Adipocyte (in vitro differentiated cells): ENCODE data around the gene YES1.
"Not testable (repeated sequence)": the region's sequence is repeated elsewhere in the genome, so short reads cannot be mapped to it uniquely, and the experiment has no call there.

Experiments
- DNase-seq: peaks from one replicate; pipeline ENCODE4 v3.0.0-alpha.2; 2015; ENCODE audit warnings: low read depth
- H3K27me3 ChIP-seq: replicated peaks from 2 replicates; pipeline ENCODE4 v1.7.0; 2013; ENCODE audit warnings: mild to moderate bottlenecking, low read length, moderate library complexity; ENCODE audit not compliant: control insufficient read depth, insufficient read depth
- H3K36me3 ChIP-seq: 2 replicates; pipeline ENCODE4 v1.7.0; 2013; ENCODE audit warnings: low read length, mild to moderate bottlenecking, moderate library complexity; ENCODE audit not compliant: control insufficient read depth, insufficient read depth, severe bottlenecking
- H3K4me1 ChIP-seq: 2 replicates; pipeline ENCODE4 v1.7.0; 2013; ENCODE audit warnings: mild to moderate bottlenecking, low read length, moderate library complexity; ENCODE audit not compliant: control insufficient read depth, insufficient read depth
- H3K4me3 ChIP-seq: 2 replicates; pipeline ENCODE4 v1.7.0; 2013; ENCODE audit warnings: mild to moderate bottlenecking, low read length, moderate library complexity
- H3K9ac ChIP-seq: 2 replicates; pipeline ENCODE4 v1.7.0; 2013; ENCODE audit warnings: mild to moderate bottlenecking, low read length, moderate library complexity
- H3K9me3 ChIP-seq: 2 replicates; pipeline ENCODE4 v1.7.0; 2013; ENCODE audit warnings: mild to moderate bottlenecking, low read length, moderate library complexity; ENCODE audit not compliant: control insufficient read depth

YES1 gene

GRCh38 chr18:820591-821165 lies 8.6 kb upstream of the YES1 start:
- no peak overlapping the region for H3K4me3 ChIP-seq
- DNase-seq = no peak
- no peaks in the 10 kb centered on the region for H3K27me3 ChIP-seq
- no peaks in the 10 kb centered on the region for H3K36me3 ChIP-seq
- no peaks in the 10 kb centered on the region for H3K4me1 ChIP-seq
- no peaks in the 10 kb centered on the region for H3K9me3 ChIP-seq
- no peak overlapping the region for H3K9ac ChIP-seq

DNA sequence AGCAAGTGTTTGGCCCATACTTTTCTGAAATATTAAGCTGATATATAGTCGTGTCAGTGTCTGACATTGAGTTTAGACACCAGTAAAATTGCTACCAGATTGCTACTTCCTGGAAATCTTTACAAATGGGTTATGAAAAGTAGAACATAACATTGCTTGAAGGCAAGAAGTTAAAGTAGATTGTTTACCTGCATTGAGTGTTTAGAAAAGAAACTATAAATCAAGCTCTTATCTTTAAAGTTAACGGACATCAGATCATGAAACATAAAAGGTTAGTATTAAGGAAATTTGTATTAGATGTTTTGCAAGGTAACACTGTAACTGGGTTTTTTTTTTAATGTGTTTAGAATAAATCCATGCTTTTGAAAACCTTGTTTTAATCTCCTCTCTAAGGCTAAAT lies 4.8 kb upstream of the YES1 start:
- H3K27me3 ChIP-seq = no peaks in the 10 kb centered on the region
- no peak overlapping the region for H3K9ac ChIP-seq
- H3K4me3 ChIP-seq = no peak overlapping the region
- H3K9me3 ChIP-seq = no peaks in the 10 kb centered on the region
- no peaks in the 10 kb centered on the region for H3K36me3 ChIP-seq
- no peak for DNase-seq
- no peaks in the 10 kb centered on the region for H3K4me1 ChIP-seq

DNA sequence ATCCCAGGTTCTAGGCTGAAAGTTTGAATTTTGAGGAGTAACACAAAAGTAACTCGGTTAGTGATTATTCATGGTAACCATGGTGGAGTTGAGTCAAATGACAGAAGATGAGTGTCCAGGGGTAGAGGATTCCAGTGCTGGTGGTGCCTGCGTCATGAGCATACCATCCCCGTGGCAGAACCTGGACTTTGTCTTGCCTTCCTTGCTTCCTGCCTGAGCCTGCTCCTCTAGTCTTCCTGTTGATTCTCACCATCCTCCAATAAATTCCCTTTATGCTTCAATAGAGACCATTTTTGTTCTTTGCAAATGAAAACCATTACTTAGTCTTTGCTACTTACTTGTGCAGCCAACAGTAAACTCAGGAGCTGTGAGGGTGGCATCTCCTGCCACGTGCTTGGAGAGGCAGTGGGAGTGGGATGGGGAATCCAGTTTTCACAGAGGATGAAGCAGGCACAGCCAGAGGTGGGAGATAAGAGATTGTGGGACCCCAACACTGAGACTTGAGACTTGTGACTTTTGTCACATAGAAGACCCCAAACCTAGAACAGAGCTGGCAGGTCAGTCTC lies 4.1 kb upstream of the YES1 start:
- H3K27me3 ChIP-seq = no peaks in the 10 kb centered on the region
- no peak for DNase-seq
- H3K36me3 ChIP-seq = no peaks in the 10 kb centered on the region
- no peak overlapping the region for H3K4me3 ChIP-seq
- H3K4me1 ChIP-seq = no peaks in the 10 kb centered on the region
- H3K9ac ChIP-seq = no peak overlapping the region
- H3K9me3 ChIP-seq = no peaks in the 10 kb centered on the region

DNA sequence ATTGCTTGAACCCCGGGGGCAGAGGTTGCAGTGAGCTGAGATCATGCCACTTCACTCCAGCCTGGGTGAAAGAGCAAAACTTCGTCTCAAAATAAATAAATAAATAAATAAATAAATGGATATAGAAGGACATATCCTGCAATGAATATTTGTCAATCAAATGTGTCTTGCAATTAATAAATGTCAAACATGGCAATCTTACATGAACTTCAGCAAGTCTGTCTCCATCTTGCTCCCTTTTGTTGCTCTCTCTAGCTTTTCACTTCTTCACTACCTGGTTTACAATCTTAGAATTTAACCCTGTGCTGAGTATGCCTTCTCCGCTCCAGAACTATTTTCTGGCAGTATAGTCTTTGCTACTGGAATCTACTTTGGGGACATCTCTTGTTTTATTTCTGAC lies 3.3 kb upstream of the YES1 start:
- H3K4me3 ChIP-seq = no peak overlapping the region
- H3K9me3 ChIP-seq = no peaks in the 10 kb centered on the region
- H3K36me3 ChIP-seq = no peaks in the 10 kb centered on the region
- H3K4me1 ChIP-seq = peaks cover 6% of the 10 kb centered on the region
- no peak for DNase-seq
- no peaks in the 10 kb centered on the region for H3K27me3 ChIP-seq
- no peak overlapping the region for H3K9ac ChIP-seq

- Histone ChIP-seq H3K4me1 (peaks cover 14% of the 10 kb centered on the region), H3K4me3 (no peak overlapping the region), H3K36me3 (no peaks in the 10 kb centered on the region), H3K9ac (no peak overlapping the region), H3K9me3 (no peaks in the 10 kb centered on the region), H3K27me3 (no peaks in the 10 kb centered on the region)
- DNase-seq = no peak
These were observed 2.5 kb upstream of the YES1 start for GRCh38 chr18:814300-815084.

- no peak for DNase-seq
- peaks cover 17% of the 10 kb centered on the region for H3K4me1 ChIP-seq
- peak overlapping the region; percentile 94 for H3K4me3 ChIP-seq
- peak overlapping the region; percentile 91 for H3K9ac ChIP-seq
- no peaks in the 10 kb centered on the region for H3K27me3 ChIP-seq
- no peaks in the 10 kb centered on the region for H3K36me3 ChIP-seq
- no peaks in the 10 kb centered on the region for H3K9me3 ChIP-seq
These were observed 1.4 kb upstream of the YES1 start for GRCh38 chr18:813172-814071.

GRCh38 chr18:812376-813171 lies 532 bp upstream of the YES1 start:
- H3K36me3 ChIP-seq = no peaks in the 10 kb centered on the region
- no peaks in the 10 kb centered on the region for H3K9me3 ChIP-seq
- H3K4me3 ChIP-seq = peak overlapping the region; percentile 94
- H3K4me1 ChIP-seq = peaks cover 26% of the 10 kb centered on the region
- H3K9ac ChIP-seq = peak overlapping the region; percentile 91
- DNase-seq = peak; percentile 87
- no peaks in the 10 kb centered on the region for H3K27me3 ChIP-seq

GRCh38 chr18:811182-811891 lies 705 bp downstream of the YES1 start:
- no peaks in the 10 kb centered on the region for H3K9me3 ChIP-seq
- peak; percentile 69 for DNase-seq
- no peaks in the 10 kb centered on the region for H3K36me3 ChIP-seq
- H3K4me3 ChIP-seq = peak overlapping the region; percentile 94
- H3K4me1 ChIP-seq = peaks cover 27% of the 10 kb centered on the region
- H3K9ac ChIP-seq = peak overlapping the region; percentile 91
- H3K27me3 ChIP-seq = no peaks in the 10 kb centered on the region

- H3K4me1 ChIP-seq = peaks cover 35% of the 10 kb centered on the region
- no peaks in the 10 kb centered on the region for H3K27me3 ChIP-seq
- no peaks in the 10 kb centered on the region for H3K36me3 ChIP-seq
- no peak for DNase-seq
- peak overlapping the region; percentile 94 for H3K4me3 ChIP-seq
- no peaks in the 10 kb centered on the region for H3K9me3 ChIP-seq
- H3K9ac ChIP-seq = peak overlapping the region; percentile 91
These were observed 1.9 kb downstream of the YES1 start for GRCh38 chr18:809985-810642.

DNA sequence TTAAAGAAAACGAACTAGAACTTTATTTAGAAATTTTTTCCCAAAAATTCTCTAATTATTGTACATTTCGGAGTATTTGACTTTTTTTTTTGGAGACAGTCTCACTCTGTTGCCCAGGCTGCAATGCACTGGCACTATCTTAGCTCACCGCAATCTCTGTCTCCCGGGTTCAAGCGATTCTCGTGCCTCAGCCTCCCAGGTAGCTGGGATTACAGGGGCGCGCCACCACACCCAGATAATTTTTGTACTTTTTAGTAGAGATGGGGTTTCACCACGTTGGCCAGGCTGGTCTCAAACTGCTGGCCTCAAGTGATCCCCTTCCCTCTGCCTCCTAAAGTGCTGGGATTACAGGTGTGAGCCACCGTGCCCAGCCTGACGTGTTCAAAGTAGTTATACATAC lies 2.8 kb downstream of the YES1 start:
- H3K9me3 ChIP-seq, DNase-seq, H3K4me3 ChIP-seq, H3K36me3 ChIP-seq, H3K9ac ChIP-seq, H3K27me3 ChIP-seq: not testable (repeated sequence)
- H3K4me1 ChIP-seq = peaks cover 38% of the 10 kb centered on the region
